ENCODE results near the gene RDH13. TPM values are rescaled to one million over a fixed set of nuclear protein-coding genes. Genes with fewer than 3 reads are reported as not detected.
A peak's percentile ranks its signal among the peaks of the same experiment; 100 is the strongest.

The RDH13 gene
- total and polyA plus RNA-seq, 7 donors = 6.9 to 41.0 (median 11.8) TPM

GRCh38 chr19:55094456-55095259, 31.7 kb upstream of the RDH13 start:
- peaks cover 52 to 80% (median 65%) of the 10 kb centered on the region in 4 donors for H3K36me3 ChIP-seq
- H3K4me1 ChIP-seq = peaks cover 0 to 10% (median 0%) of the 10 kb centered on the region in 4 donors
- peak overlapping the region in 1 of 4 donors; percentile 11 for H3K27ac ChIP-seq
- H3K4me3 ChIP-seq = no peak overlapping the region
- H3K27me3 ChIP-seq = no peaks in the 10 kb centered on the region
- intact Hi-C loops (cut with DNase I) = no loop called here
- DNase-seq = no peak
- H3K9me3 ChIP-seq = no peaks in the 10 kb centered on the region
- TF ChIP-seq POLR2A (IDR thresholded peaks at IDR 0.05) = no peak
- TF ChIP-seq CTCF (IDR thresholded peaks at IDR 0.05) = no peak
- TF ChIP-seq EP300 (IDR thresholded peaks at IDR 0.05) = no peak
- TF ChIP-seq POLR2AphosphoS5 (IDR thresholded peaks at IDR 0.05) = no peak
- 91 to 93% methylated on average over 32 of the region's 32 CpGs for WGBS, 2 donors

- H3K36me3 ChIP-seq = peaks cover 41 to 62% (median 48%) of the 10 kb centered on the region in 4 donors
- H3K4me1 ChIP-seq = peaks cover 0 to 19% (median 10%) of the 10 kb centered on the region in 4 donors
- DNase-seq = no peak
- 93 to 96% methylated on average over 49 of the region's 49 CpGs for WGBS, 2 donors
- intact Hi-C loops (cut with DNase I) = no loop called here
- no peak for TF ChIP-seq POLR2A (IDR thresholded peaks at IDR 0.05)
- TF ChIP-seq CTCF (IDR thresholded peaks at IDR 0.05) = no peak
- no peak for TF ChIP-seq POLR2AphosphoS5 (IDR thresholded peaks at IDR 0.05)
- TF ChIP-seq EP300 (IDR thresholded peaks at IDR 0.05) = no peak
- H3K27ac ChIP-seq = peak overlapping the region in 1 of 4 donors; percentile 49
- no peaks in the 10 kb centered on the region for H3K27me3 ChIP-seq
- no peak overlapping the region for H3K4me3 ChIP-seq
- no peaks in the 10 kb centered on the region for H3K9me3 ChIP-seq
These were observed 29.7 kb upstream of the RDH13 start for GRCh38 chr19:55092423-55093318.

GRCh38 chr19:55091955-55092354, 29.0 kb upstream of the RDH13 start:
- H3K36me3 ChIP-seq = peaks cover 41 to 59% (median 46%) of the 10 kb centered on the region in 4 donors
- intact Hi-C loops (cut with DNase I) = no loop called here
- 89 to 91% methylated on average over 27 of the region's 27 CpGs for WGBS, 2 donors
- H3K4me1 ChIP-seq = peaks cover 0 to 27% (median 17%) of the 10 kb centered on the region in 4 donors
- no peak for TF ChIP-seq CTCF (IDR thresholded peaks at IDR 0.05)
- TF ChIP-seq POLR2AphosphoS5 (IDR thresholded peaks at IDR 0.05) = no peak
- no peak for TF ChIP-seq POLR2A (IDR thresholded peaks at IDR 0.05)
- no peak for TF ChIP-seq EP300 (IDR thresholded peaks at IDR 0.05)
- H3K4me3 ChIP-seq = no peak overlapping the region
- no peaks in the 10 kb centered on the region for H3K9me3 ChIP-seq
- H3K27ac ChIP-seq = peak overlapping the region in 1 of 4 donors; percentile 23
- DNase-seq = no peak
- no peaks in the 10 kb centered on the region for H3K27me3 ChIP-seq

GRCh38 chr19:55091126-55091910, 28.4 kb upstream of the RDH13 start:
- TF ChIP-seq CTCF (IDR thresholded peaks at IDR 0.05) (no peak), POLR2AphosphoS5 (IDR thresholded peaks at IDR 0.05) (no peak), EP300 (IDR thresholded peaks at IDR 0.05) (no peak), POLR2A (IDR thresholded peaks at IDR 0.05) (no peak)
- Histone ChIP-seq H3K27ac (peak overlapping the region in 1 of 4 donors; percentile 23), H3K9me3 (no peaks in the 10 kb centered on the region), H3K4me3 (no peak overlapping the region), H3K4me1 (peaks cover 0 to 33% (median 23%) of the 10 kb centered on the region in 4 donors), H3K36me3 (peaks cover 41 to 58% (median 45%) of the 10 kb centered on the region in 4 donors), H3K27me3 (peaks cover 0 to 6% (median 5%) of the 10 kb centered on the region in 3 donors)
- WGBS, 2 donors = 87 to 92% methylated on average over 32 of the region's 32 CpGs
- DNase-seq = no peak
- intact Hi-C loops (cut with DNase I) = no loop called here
